ENCODE results near the gene CRYGB. TPM values are rescaled to one million over a fixed set of nuclear protein-coding genes. Genes with fewer than 3 reads are reported as not detected.
A peak's percentile ranks its signal among the peaks of the same experiment; 100 is the strongest.

CRYGB gene
- total and polyA plus RNA-seq, 2 of the 13 experiments (the other 11 are each of a cell fraction or from before 2014, with no cell fraction given), result not detected

DNA sequence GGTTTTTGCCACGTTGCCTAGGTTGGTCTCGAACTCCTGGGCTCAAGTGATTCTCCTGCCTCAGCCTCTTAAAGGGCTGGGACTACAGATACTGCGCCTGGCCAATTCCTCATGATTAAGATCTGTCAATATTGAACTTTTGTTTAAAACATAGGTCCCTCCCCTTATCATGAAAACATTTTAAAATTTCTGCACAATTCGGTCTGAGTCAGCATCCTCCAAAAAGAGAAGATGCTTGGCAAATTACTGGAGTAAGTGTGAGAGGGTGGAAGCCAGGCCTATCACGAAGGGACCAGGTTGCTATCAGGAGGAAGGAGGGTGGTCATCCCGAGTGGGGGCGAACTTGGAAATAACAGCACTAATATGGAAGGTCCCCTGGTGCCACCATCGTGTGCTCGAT is 28.2 kb upstream of the CRYGB start:
- Histone ChIP-seq H4K20me1 (ENCODE audit: insufficient read depth, low read length) (no peaks in the 10 kb centered on the region), H3K27me3 (ENCODE audit: control insufficient read depth in 1 of 2, insufficient read depth in 2 of 2, low read length in 2 of 2) (peaks cover 0 to 12% of the 10 kb centered on the region in 2 experiments; a peak in 2 of 5 replicates), H3K9me3 (ENCODE audit: low read length) (no peaks in the 10 kb centered on the region), H3K36me3 (replicated peaks in 1 of 2; ENCODE audit: control insufficient read depth in 1 of 2, insufficient read depth in 2 of 2, low read length in 2 of 2) (no peaks in the 10 kb centered on the region), H3K79me2 (ENCODE audit: insufficient read depth, low read length) (no peaks in the 10 kb centered on the region), H3K4me1 (ENCODE audit: insufficient read depth, low read length) (peaks cover 41% of the 10 kb centered on the region), H3K27ac (ENCODE audit: extremely low read length, insufficient read depth, low read length) (no peak overlapping the region), H3K9ac (ENCODE audit: insufficient read depth, low read depth, low read length) (no peak overlapping the region), H3K4me3 (replicated peaks in 1 of 3; ENCODE audit: insufficient read depth in 1 of 3, low read depth in 2 of 3, low read length in 3 of 3) (0 out of 6 replicates have a peak overlapping the region, but pooled peaks of 1 of the 3 experiments have one; percentile 16), H3K4me2 (ENCODE audit: low read depth, low read length) (peak overlapping the region; percentile 48), H2AFZ (ENCODE audit: low read length) (peak overlapping the region; percentile 62)
- ChIA-PET CTCF (ENCODE audit: low intra/inter-chr PET ratio, low total read pairs) (no interaction called here), POLR2A (interaction anchor here (2.1 kb wide), 1 partner anchor 80 kb away, joined by 10 read pairs; the partner anchor contains the start of gene IDH1)
- FAIRE-seq (no peak), ATAC-seq (peak; percentile 5; the same call in 2 of the 3 replicates), DNase-seq (ENCODE audit: low spot score) (no peak)
- intact Hi-C loops (cut with micrococcal nuclease; ENCODE audit: unreplicated experiment) (no loop called here), in situ Hi-C loops (cut with HindIII; ENCODE audit: extremely low pct_ligation_motif_present, low pct_unique_long_range_greater_than_20kb) (no loop called here)
- 41% methylated on average over 9 of the region's 9 CpGs for WGBS (ENCODE audit: low lambda C conversion rate)
- TF ChIP-seq, protein P1, sequence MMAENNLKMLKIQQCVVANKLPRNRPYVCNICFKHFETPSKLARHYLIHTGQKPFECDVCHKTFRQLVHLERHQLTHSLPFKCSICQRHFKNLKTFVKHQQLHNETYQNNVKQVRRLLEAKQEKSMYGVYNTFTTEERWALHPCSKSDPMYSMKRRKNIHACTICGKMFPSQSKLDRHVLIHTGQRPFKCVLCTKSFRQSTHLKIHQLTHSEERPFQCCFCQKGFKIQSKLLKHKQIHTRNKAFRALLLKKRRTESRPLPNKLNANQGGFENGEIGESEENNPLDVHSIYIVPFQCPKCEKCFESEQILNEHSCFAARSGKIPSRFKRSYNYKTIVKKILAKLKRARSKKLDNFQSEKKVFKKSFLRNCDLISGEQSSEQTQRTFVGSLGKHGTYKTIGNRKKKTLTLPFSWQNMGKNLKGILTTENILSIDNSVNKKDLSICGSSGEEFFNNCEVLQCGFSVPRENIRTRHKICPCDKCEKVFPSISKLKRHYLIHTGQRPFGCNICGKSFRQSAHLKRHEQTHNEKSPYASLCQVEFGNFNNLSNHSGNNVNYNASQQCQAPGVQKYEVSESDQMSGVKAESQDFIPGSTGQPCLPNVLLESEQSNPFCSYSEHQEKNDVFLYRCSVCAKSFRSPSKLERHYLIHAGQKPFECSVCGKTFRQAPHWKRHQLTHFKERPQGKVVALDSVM (CRISPR knock-in tag; IDR thresholded peaks at IDR 0.05), result 0 out of 2 replicates have a peak, but pooled peaks have one; percentile 7
- 0 out of 2 replicates have a peak, but pooled peaks have one; percentile 34 for TF ChIP-seq MEF2D (CRISPR knock-in tag; IDR thresholded peaks at IDR 0.05)
- peak; percentile 39 to 58; a peak in 2 of 4 replicates for TF ChIP-seq MAFK (conservative IDR thresholded peaks at IDR 0.05 in 1 of 2, IDR thresholded peaks at IDR 0.05 in 1 of 2; ENCODE audit: low read length in 2 of 2)
- peak; percentile 37 for TF ChIP-seq MAFF (IDR thresholded peaks at IDR 0.05; ENCODE audit: low read depth, low read length)
- no peak for TF ChIP-seq ARHGAP35 (CRISPR knock-in tag; IDR thresholded peaks at IDR 0.05; ENCODE audit: borderline replicate concordance)
- no peak for TF ChIP-seq HNRNPL (IDR thresholded peaks at IDR 0.05; ENCODE audit: low read depth, low read length)
- TF ChIP-seq KLF15 (CRISPR knock-in tag; IDR thresholded peaks at IDR 0.05; ENCODE audit: borderline replicate concordance), result no peak
- no TSS peak for BruUV-seq (replicated peaks)

All from HepG2 (cell line).